Activated T-helper 2 cell treated with anti-CD3 and anti-CD28 coated beads, Interferon-gamma antibody, Interleukin-2, Interleukin-4, amounts not matched to agents 10 μg/mL and 5 μg/mL and 100 μg/mL, durations not matched to agents 14 hours and 24 hours and 36 hours (primary cell): ENCODE measurements around the gene EBNA1BP2. TPM values are rescaled to one million over a fixed set of nuclear protein-coding genes. Genes with fewer than 3 reads are reported as not detected.
"Not testable (repeated sequence)": the region's sequence is repeated elsewhere in the genome, so short reads cannot be mapped to it uniquely, and the experiment has no call there.

Experiments
- DNase-seq: peaks from one replicate; pipeline ENCODE4 v3.0.0; 2021; ENCODE audit warnings: low spot score
- H3K27ac Mint-ChIP-seq: one replicate; pipeline ENCODE4 v1.8.0; 2021; ENCODE audit warnings: mixed read lengths
- H3K27me3 Mint-ChIP-seq: one replicate; pipeline ENCODE4 v1.8.0; 2021; ENCODE audit warnings: low read depth, mixed read lengths
- H3K36me3 Mint-ChIP-seq: one replicate; pipeline ENCODE4 v1.8.0; 2021; ENCODE audit warnings: low read depth, mixed read lengths
- H3K4me1 Mint-ChIP-seq: one replicate; pipeline ENCODE4 v1.8.0; 2021; ENCODE audit warnings: low read depth, mixed read lengths
- H3K4me3 Mint-ChIP-seq: one replicate; pipeline ENCODE4 v1.8.0; 2021; ENCODE audit warnings: low read depth, mild to moderate bottlenecking, moderate library complexity, mixed read lengths
- H3K9me3 Mint-ChIP-seq: one replicate; pipeline ENCODE4 v1.8.0; 2021; ENCODE audit warnings: mixed read lengths
- intact Hi-C: fragments of 100-400 bp; cut with micrococcal nuclease; formaldehyde crosslinking; loops from one replicate; pipeline ENCODE4 v1.15.1; 2023
- total RNA-seq: library from RNA; stranded (reverse); gene quantifications from 2 replicates; pipeline ENCODE4 v1.2.3, GENCODE V29; 2022

The EBNA1BP2 gene
- 102 and 104 TPM in 2 replicates for total RNA-seq

GRCh38 chr1:43171876-43172526, at the start of gene EBNA1BP2, which contains the start of gene CFAP57:
TSS of gene EBNA1BP2 (minus strand) at chr1:43172290. CDS start at chr1:43172118, 172 bp downstream.
TSS of gene CFAP57 (plus strand) at chr1:43172330. CDS start at chr1:43172754, 424 bp downstream.
- H3K27ac Mint-ChIP-seq = peak within 1 kb of the TSS; percentile 87
- peaks cover 18% of the 10 kb centered on the region for H3K27me3 Mint-ChIP-seq
- intact Hi-C loops = loop anchor here (2.0 to 5.0 kb wide), 2 partner anchors 195 to 283 kb away; partner anchors contain the start of gene ELOVL1
- DNase-seq = peak; percentile 90
- peak within 1 kb of the TSS; percentile 96 for H3K4me3 Mint-ChIP-seq
- peaks cover 25% of the 10 kb centered on the region for H3K4me1 Mint-ChIP-seq
- no peaks in the 10 kb centered on the region for H3K9me3 Mint-ChIP-seq
- peaks cover 48% of the 10 kb centered on the region for H3K36me3 Mint-ChIP-seq

GRCh38 chr1:43221797-43222196, 49.7 kb upstream of the EBNA1BP2 start:
- Mint-ChIP-seq H3K4me3 (no peak overlapping the region), H3K27me3 (peaks cover 8% of the 10 kb centered on the region), H3K4me1 (no peaks in the 10 kb centered on the region), H3K9me3 (no peaks in the 10 kb centered on the region), H3K27ac (no peak overlapping the region), H3K36me3 (no peaks in the 10 kb centered on the region)
- intact Hi-C loops = no loop called here
- no peak for DNase-seq

- Mint-ChIP-seq H3K27ac (no peak overlapping the region), H3K4me3 (no peak overlapping the region), H3K27me3 (peaks cover 4% of the 10 kb centered on the region), H3K36me3 (no peaks in the 10 kb centered on the region), H3K9me3 (no peaks in the 10 kb centered on the region), H3K4me1 (no peaks in the 10 kb centered on the region)
- intact Hi-C loops = no loop called here
- DNase-seq = no peak
Observed at GRCh38 chr1:43220905-43221778, 49.1 kb upstream of the EBNA1BP2 start.

- no peaks in the 10 kb centered on the region for H3K4me1 Mint-ChIP-seq
- no peaks in the 10 kb centered on the region for H3K9me3 Mint-ChIP-seq
- intact Hi-C loops = no loop called here
Observed at GRCh38 chr1:43217747-43218146, 45.7 kb upstream of the EBNA1BP2 start.

GRCh38 chr1:43214501-43215444, 42.7 kb upstream of the EBNA1BP2 start:
- H3K27ac Mint-ChIP-seq = no peak overlapping the region
- no peaks in the 10 kb centered on the region for H3K9me3 Mint-ChIP-seq
- H3K27me3 Mint-ChIP-seq = peaks cover 17% of the 10 kb centered on the region
- H3K36me3 Mint-ChIP-seq = no peaks in the 10 kb centered on the region
- H3K4me3 Mint-ChIP-seq = no peak overlapping the region
- no peaks in the 10 kb centered on the region for H3K4me1 Mint-ChIP-seq
- intact Hi-C loops = no loop called here
- no peak for DNase-seq

More at GRCh38 chr1:43217747-43218146, 45.7 kb upstream of the EBNA1BP2 start:
- H3K27me3 Mint-ChIP-seq = peaks cover 11% of the 10 kb centered on the region
- no peak for DNase-seq
- no peaks in the 10 kb centered on the region for H3K36me3 Mint-ChIP-seq
- no peak overlapping the region for H3K4me3 Mint-ChIP-seq
- no peak overlapping the region for H3K27ac Mint-ChIP-seq

- DNase-seq, intact Hi-C loops, H3K4me1 Mint-ChIP-seq, H3K27ac Mint-ChIP-seq, H3K9me3 Mint-ChIP-seq, H3K4me3 Mint-ChIP-seq, H3K36me3 Mint-ChIP-seq: not testable (repeated sequence)
- peaks cover 11% of the 10 kb centered on the region for H3K27me3 Mint-ChIP-seq
Observed at GRCh38 chr1:43208277-43208676, 36.2 kb upstream of the EBNA1BP2 start.

GRCh38 chr1:43207229-43207853, 35.3 kb upstream of the EBNA1BP2 start:
- DNase-seq = no peak
- Mint-ChIP-seq H3K36me3 (no peaks in the 10 kb centered on the region), H3K27ac (no peak overlapping the region), H3K4me3 (no peak overlapping the region), H3K4me1 (peaks cover 5% of the 10 kb centered on the region), H3K27me3 (peaks cover 8% of the 10 kb centered on the region), H3K9me3 (no peaks in the 10 kb centered on the region)
- intact Hi-C loops = no loop called here

GRCh38 chr1:43206600-43207228, 34.6 kb upstream of the EBNA1BP2 start:
- peaks cover 3% of the 10 kb centered on the region for H3K27me3 Mint-ChIP-seq
- H3K36me3 Mint-ChIP-seq = no peaks in the 10 kb centered on the region
- intact Hi-C loops = no loop called here
- no peaks in the 10 kb centered on the region for H3K9me3 Mint-ChIP-seq
- DNase-seq = no peak
- no peak overlapping the region for H3K4me3 Mint-ChIP-seq
- no peak overlapping the region for H3K27ac Mint-ChIP-seq
- peaks cover 5% of the 10 kb centered on the region for H3K4me1 Mint-ChIP-seq

- Mint-ChIP-seq H3K4me3 (no peak overlapping the region), H3K4me1 (peaks cover 5% of the 10 kb centered on the region), H3K27ac (no peak overlapping the region), H3K27me3 (no peaks in the 10 kb centered on the region), H3K9me3 (no peaks in the 10 kb centered on the region), H3K36me3 (no peaks in the 10 kb centered on the region)
- DNase-seq = no peak
- intact Hi-C loops = no loop called here
Observed at GRCh38 chr1:43205671-43206070, 33.6 kb upstream of the EBNA1BP2 start.

GRCh38 chr1:43204394-43204793, 32.3 kb upstream of the EBNA1BP2 start:
- Mint-ChIP-seq H3K27ac (no peak overlapping the region), H3K36me3 (no peaks in the 10 kb centered on the region), H3K27me3 (no peaks in the 10 kb centered on the region), H3K4me3 (no peak overlapping the region), H3K9me3 (no peaks in the 10 kb centered on the region), H3K4me1 (peaks cover 5% of the 10 kb centered on the region)
- intact Hi-C loops = no loop called here
- no peak for DNase-seq

- Mint-ChIP-seq H3K4me1 (peaks cover 5% of the 10 kb centered on the region), H3K4me3 (no peak overlapping the region), H3K9me3 (no peaks in the 10 kb centered on the region), H3K27ac (no peak overlapping the region), H3K27me3 (no peaks in the 10 kb centered on the region), H3K36me3 (no peaks in the 10 kb centered on the region)
- DNase-seq = no peak
- intact Hi-C loops = no loop called here
Observed at GRCh38 chr1:43203859-43204258, 31.8 kb upstream of the EBNA1BP2 start.
